ENCODE results near the gene PSAPL1. TPM values are rescaled to one million over a fixed set of nuclear protein-coding genes. Genes with fewer than 3 reads are reported as not detected.

PSAPL1 gene
- total RNA-seq, 2 experiments from 2014 or later, result not detected

DNA sequence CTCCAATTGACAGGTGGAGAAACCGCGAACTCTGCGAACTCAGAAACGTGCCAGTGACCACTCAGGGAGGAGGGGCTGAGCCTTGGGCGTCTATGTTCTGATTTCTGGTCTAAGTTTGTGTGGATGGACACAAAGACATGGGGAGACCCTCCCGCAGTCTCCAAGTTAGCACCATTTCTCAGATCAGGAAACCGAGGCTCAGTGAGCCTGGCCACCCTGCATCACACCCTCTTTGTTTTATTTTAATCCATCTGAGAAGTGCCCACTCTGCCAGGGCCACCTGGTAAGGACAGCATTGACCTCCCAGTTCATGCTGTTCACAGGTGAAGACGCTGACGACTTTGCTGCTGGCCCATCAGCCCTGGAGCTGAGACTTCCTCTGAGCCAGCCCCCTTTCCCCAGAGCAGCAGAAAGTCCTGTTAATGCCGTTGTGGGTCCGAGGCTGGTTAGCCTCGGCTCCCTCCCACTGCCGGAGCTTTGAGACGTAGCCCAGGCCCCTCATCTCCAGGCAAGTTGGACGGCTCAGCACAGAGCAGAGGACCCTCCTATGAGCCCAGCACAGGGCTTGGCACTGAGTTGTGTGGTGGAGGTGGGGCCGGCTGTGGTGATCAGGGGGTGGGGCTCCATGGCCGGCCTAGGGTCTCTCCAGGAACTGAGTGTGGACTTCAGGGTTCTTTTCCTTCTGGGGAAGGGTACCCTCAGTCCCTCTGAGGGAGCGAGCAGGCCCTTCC, 43.7 kb downstream of the PSAPL1 start:
- no peak overlapping the region for H3K4me3 Mint-ChIP-seq
- no peaks in the 10 kb centered on the region for H3K4me1 Mint-ChIP-seq
- no peaks in the 10 kb centered on the region for H3K27me3 Mint-ChIP-seq
- peaks cover 11% of the 10 kb centered on the region for H3K9me3 Mint-ChIP-seq
- DNase-seq, result no peak
- H3K36me3 Mint-ChIP-seq (ENCODE audit: low read depth), result peaks cover 2% of the 10 kb centered on the region
- ChIA-PET CTCF (no interaction called here), POLR2A (no interaction called here)
- no peak overlapping the region for H3K27ac Mint-ChIP-seq

DNA sequence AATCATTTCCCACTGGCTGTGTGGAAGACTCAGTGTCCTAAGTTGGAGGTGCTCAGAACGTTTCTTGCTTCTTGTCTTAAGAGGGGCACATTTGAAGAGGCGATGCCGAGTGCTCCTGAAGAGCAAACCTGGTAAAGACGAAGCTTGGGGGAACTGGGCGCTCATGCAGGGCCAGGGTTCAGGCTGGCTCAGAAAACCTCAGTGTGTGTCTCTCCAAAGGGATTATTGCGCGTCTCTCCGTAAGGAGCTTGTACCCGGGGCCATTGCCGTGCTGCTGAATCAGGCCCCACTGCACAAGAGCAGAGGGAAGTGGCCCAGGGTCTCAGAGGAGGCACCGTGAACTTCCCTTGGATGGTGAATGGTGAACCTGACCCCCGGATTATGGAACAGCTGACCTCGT, 44.4 kb downstream of the PSAPL1 start:
- Mint-ChIP-seq H3K27ac (no peak overlapping the region), H3K27me3 (no peaks in the 10 kb centered on the region), H3K36me3 (ENCODE audit: low read depth) (peaks cover 2% of the 10 kb centered on the region), H3K4me1 (no peaks in the 10 kb centered on the region), H3K4me3 (no peak overlapping the region), H3K9me3 (peaks cover 14% of the 10 kb centered on the region)
- CTCF ChIA-PET, result no interaction called here
- DNase-seq, result no peak
- POLR2A ChIA-PET, result no interaction called here

DNA sequence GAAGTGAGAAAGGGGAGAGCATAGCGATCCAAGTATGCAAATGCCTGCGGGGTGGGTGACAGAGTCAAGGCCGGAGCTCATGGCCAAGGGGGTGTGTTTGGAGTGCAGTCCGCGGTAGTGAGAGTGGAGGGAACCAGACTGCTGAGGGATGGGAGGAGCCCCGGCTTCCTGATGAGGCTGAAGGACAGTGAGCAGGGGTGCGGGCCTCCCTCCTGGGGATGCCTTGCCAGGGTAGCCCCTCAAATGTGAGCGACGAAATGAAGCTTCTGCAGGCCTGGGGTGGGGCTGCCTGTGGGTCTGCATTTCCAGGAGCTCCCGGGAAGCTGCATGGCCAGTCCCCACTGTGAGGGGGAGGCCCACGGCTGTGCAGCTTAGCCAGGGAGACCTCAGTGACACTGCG, 45.0 kb downstream of the PSAPL1 start:
- CTCF ChIA-PET, result no interaction called here
- DNase-seq, result no peak
- Mint-ChIP-seq H3K27me3 (no peaks in the 10 kb centered on the region), H3K27ac (no peak overlapping the region), H3K9me3 (peaks cover 14% of the 10 kb centered on the region), H3K36me3 (ENCODE audit: low read depth) (peaks cover 2% of the 10 kb centered on the region), H3K4me1 (no peaks in the 10 kb centered on the region), H3K4me3 (no peak overlapping the region)
- POLR2A ChIA-PET, result no interaction called here

DNA sequence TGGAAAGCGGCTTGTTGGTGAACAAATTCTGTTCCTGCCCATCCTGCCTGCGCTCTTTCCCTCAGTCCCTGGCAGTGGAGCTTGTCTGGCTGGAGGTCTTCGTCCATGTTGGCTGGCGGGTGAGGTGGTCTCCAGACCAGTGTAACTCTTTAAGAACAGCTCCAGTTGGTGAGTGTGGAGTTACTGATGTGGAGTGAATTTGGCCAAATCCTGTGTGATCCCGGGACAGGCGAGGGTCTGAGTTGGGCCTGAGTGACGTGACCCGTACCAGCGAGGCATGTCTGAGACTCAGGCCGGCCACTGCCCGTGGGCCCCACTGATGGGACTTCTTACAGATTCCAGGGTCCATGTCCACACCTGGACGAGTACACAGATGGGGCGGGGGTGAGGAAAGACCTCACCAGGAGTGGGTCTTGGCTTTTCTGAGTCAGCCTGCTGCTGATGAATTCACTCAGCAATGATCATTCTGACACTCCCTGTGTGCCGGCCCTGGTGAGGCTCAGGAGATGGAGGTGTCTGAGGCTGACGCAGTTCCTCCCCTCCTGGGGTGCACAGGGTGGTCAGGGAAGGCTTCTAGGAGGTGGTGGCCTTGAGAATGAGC, 45.5 kb downstream of the PSAPL1 start:
- Mint-ChIP-seq H3K27me3 (no peaks in the 10 kb centered on the region), H3K4me3 (no peak overlapping the region), H3K27ac (no peak overlapping the region), H3K9me3 (peaks cover 14% of the 10 kb centered on the region), H3K36me3 (ENCODE audit: low read depth) (peaks cover 2% of the 10 kb centered on the region), H3K4me1 (no peaks in the 10 kb centered on the region)
- no peak for DNase-seq
- ChIA-PET POLR2A (no interaction called here), CTCF (no interaction called here)

DNA sequence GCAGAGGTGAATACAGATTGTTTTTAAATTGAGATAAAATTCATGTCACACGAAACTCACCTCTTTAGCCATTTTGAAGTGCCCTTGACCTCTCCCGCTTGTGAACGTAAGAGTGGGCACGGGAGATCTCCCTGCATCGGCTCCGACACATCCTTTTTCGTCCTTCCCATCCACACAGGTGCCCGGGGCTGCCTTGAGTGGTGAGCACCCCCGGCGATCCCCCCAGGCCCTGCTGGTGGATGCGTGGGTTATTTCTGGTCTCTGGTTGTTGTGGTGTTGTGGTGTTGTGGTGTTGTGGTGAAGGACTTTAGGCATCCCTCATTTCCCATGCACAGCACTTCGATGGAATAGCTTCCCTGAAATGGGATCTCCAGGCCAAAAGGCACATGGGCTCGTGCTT, 46.1 kb downstream of the PSAPL1 start:
- H3K4me3 Mint-ChIP-seq, result no peak overlapping the region
- ChIA-PET POLR2A (no interaction called here), CTCF (no interaction called here)
- peaks cover 2% of the 10 kb centered on the region for H3K36me3 Mint-ChIP-seq (ENCODE audit: low read depth)
- H3K27me3 Mint-ChIP-seq, result no peaks in the 10 kb centered on the region
- no peak overlapping the region for H3K27ac Mint-ChIP-seq
- no peaks in the 10 kb centered on the region for H3K4me1 Mint-ChIP-seq
- DNase-seq, result no peak
- peaks cover 14% of the 10 kb centered on the region for H3K9me3 Mint-ChIP-seq

DNA sequence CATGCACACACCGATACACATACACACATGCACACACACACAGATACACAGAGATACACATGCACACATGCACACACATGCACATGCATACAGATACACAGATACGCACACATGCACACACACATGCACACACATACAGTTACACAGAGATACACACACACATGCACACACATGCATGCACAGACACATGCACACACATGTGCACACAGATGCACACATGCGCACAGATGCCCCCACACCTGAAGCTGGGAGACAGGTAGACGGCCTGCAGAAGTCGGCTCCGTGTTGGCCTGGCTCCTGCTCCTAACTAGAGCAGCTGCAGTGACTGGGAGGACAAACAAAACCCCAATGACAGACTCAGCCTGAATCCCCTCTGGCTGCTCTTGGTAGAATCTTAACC, 46.8 kb downstream of the PSAPL1 start:
- Mint-ChIP-seq H3K4me1 (no peaks in the 10 kb centered on the region), H3K4me3 (no peak overlapping the region), H3K9me3 (peaks cover 14% of the 10 kb centered on the region), H3K36me3 (ENCODE audit: low read depth) (peaks cover 2% of the 10 kb centered on the region), H3K27ac (no peak overlapping the region), H3K27me3 (no peaks in the 10 kb centered on the region)
- ChIA-PET CTCF (no interaction called here), POLR2A (no interaction called here)
- DNase-seq, result no peak

DNA sequence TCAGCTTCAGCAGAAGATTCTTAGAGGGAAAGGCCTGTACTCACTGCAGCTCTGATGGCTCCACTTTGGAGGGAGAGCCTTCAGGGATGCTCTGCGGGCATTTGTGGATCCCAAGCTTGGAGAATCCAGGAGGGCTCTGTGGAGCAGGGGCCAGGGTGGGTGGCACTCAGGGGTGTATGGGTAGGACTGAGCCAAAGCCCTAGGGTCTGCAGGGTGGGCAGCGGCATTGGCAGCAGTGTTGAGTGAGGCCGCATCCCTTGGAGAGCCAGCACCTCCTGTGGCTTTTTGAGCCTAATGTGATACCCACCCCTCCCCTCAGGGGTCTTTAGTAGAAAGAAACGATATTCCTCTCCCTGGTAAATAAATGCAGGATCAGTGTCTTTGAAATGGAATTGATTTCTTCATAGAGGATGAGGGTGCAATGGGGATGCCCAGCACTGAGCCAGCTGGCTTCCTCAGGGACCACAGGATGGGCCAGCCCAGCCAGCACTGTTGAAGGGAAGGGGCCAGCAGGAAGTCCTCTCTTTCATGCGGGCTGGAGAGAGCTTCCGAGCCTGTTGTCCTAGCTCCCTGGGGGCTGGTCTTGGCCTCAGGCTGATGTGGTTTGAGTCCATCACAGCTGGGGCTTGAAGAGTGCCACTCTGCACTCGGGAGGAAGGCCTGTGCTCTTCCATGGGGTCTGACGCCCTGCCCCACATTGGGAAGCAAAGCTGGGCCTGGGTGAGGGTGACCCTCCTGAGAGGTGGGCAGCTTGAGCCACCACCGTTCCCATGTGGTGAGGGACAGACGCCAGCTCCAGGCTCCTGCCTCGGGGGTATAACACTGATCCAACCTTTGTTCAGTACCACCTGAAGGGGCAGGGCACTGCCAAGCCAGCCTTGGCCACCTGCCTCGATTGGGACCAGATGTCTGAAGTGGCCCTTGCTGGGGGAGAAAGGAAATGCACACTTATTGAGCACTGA, 49.5 kb downstream of the PSAPL1 start:
- Mint-ChIP-seq H3K4me3 (no peak overlapping the region), H3K9me3 (peaks cover 14% of the 10 kb centered on the region), H3K27ac (no peak overlapping the region), H3K4me1 (no peaks in the 10 kb centered on the region), H3K27me3 (no peaks in the 10 kb centered on the region), H3K36me3 (ENCODE audit: low read depth) (peaks cover 2% of the 10 kb centered on the region)
- CTCF ChIA-PET, result no interaction called here
- POLR2A ChIA-PET, result no interaction called here
- no peak for DNase-seq

DNA sequence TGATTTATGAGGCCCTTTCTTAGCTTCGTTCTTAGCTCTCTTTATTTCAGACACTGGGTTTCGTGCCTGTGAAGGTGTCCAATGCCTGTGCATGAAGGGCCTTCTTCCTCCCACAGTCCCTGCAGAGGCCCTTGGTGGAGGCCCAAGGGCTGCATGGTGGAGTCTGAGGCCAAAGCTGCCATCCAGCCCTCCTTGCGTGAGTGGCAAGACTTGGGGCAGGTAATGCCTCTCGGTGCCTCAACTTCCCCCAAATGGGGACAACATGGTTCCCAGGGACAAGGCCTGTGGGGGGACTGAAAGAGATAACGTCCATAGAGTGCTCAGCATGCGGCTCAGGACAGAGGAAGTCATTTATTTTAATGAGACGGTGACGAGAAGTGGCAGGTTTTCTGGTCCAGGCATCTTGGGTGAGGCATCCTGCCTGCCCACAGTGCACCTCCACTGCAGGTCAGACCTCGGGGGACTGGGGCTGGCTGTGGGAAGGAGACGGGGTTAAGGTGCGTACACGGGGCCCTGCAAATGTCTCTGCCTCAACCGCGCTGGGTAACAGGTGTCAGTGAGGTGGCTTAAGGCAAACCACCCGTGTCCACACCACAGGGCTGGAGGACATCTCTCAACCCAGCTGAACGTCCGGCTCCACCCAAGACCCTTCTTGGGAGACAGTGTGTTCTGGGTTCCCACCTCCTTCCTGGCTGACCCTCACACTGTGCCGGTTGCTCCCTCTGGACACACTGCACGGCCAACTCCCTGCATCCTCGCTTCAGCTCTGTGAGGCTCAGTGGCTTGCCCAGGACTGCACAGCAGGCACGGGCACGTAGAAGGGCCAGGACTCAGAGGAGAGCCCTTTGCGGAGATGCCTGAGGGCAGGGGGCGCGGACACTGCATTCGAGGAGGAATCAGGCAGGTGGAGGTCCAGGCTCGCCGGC, 50.5 kb downstream of the PSAPL1 start:
- Mint-ChIP-seq H3K9me3 (peaks cover 14% of the 10 kb centered on the region), H3K4me1 (no peaks in the 10 kb centered on the region), H3K36me3 (ENCODE audit: low read depth) (peaks cover 2% of the 10 kb centered on the region), H3K27me3 (no peaks in the 10 kb centered on the region), H3K27ac (no peak overlapping the region), H3K4me3 (no peak overlapping the region)
- POLR2A ChIA-PET, result no interaction called here
- DNase-seq, result no peak
- CTCF ChIA-PET, result no interaction called here

DNA sequence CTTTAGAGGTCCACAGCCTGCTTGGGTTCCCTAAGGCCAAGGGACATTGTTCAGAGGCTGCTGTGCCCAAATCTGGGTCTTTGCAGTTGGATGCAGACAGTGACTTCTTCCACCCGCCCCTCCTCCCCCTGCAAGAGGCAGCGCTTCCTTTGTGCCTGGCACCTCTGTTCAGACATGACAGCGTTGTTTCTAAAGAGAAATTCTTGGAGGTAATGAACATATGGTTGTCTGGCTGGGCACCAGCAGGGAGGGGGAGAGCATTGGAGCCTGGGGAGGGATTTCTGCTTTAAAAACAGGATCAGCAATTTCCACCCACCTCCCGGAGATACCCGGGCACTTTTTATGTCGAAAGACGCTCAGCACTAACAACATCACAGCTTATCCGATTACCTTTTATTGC, 51.5 kb downstream of the PSAPL1 start:
- ChIA-PET POLR2A (no interaction called here), CTCF (no interaction called here)
- DNase-seq, result no peak
- no peaks in the 10 kb centered on the region for H3K4me1 Mint-ChIP-seq
- peaks cover 11% of the 10 kb centered on the region for H3K9me3 Mint-ChIP-seq
- H3K4me3 Mint-ChIP-seq, result no peak overlapping the region
- no peaks in the 10 kb centered on the region for H3K27me3 Mint-ChIP-seq
- H3K27ac Mint-ChIP-seq, result no peak overlapping the region
- no peaks in the 10 kb centered on the region for H3K36me3 Mint-ChIP-seq (ENCODE audit: low read depth)

DNA sequence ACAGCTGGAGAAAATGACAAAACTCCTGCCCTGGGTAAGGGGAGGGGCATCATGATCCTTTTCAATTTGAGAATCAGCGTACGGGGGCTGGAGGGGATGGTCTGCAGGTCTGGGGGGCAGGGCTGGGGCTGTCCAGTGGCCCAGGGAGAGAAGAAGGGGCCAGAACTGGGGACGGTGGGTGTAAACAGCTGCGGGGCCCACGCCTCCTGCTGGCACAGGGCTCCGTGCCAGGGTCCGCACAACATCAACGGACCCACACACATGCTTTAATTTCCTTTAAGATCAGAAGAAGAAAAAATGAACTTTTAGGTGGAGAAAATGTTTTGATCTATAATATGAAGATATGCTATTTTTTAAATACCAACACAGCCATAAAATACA, 52.1 kb downstream of the PSAPL1 start:
- POLR2A ChIA-PET, result no interaction called here
- H3K4me3 Mint-ChIP-seq, result no peak overlapping the region
- H3K36me3 Mint-ChIP-seq (ENCODE audit: low read depth), result no peaks in the 10 kb centered on the region
- H3K27ac Mint-ChIP-seq, result no peak overlapping the region
- H3K4me1 Mint-ChIP-seq, result no peaks in the 10 kb centered on the region
- DNase-seq, result no peak
- H3K9me3 Mint-ChIP-seq, result peaks cover 12% of the 10 kb centered on the region
- peaks cover 4% of the 10 kb centered on the region for H3K27me3 Mint-ChIP-seq
- CTCF ChIA-PET, result no interaction called here

DNA sequence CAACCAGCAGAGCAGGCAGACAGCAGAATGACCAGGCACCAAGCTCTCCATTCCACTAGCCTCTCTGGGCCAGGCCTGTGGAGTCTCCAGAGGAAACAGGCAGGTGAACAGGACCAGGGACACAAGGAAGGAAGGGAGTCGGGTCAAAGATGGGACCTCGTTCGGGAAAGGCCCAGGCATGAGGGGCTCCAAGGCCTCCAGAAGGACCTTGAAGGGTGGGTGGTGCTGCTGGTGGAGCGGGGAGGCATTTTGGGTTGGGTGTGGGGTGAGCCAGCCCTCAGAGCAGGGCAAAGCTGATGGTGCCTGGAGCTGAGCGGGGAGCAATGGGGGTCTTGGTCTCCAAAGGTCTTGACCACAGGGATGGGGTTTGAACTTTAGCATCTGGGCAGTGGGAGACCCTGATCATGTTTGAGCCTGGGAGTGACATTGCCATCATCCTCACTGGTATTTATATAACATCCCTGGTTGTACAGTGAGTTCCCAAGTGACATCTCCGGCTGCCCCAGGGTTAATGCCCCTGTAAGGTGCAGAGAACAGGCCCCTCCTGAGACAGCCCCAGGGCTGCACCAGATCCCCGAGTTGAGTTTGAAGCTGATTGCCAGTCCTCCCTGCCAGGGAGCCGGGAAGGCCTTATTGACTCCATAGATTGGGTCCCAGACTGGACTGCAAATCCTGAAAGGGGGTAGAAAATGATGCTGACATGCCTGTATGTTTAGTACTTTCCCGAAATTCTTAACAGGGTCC, 52.7 kb downstream of the PSAPL1 start:
- Mint-ChIP-seq H3K27me3 (peaks cover 7% of the 10 kb centered on the region), H3K4me3 (no peak overlapping the region), H3K4me1 (no peaks in the 10 kb centered on the region), H3K9me3 (peaks cover 10% of the 10 kb centered on the region), H3K36me3 (ENCODE audit: low read depth) (no peaks in the 10 kb centered on the region), H3K27ac (no peak overlapping the region)
- DNase-seq, result no peak
- ChIA-PET CTCF (no interaction called here), POLR2A (no interaction called here)

DNA sequence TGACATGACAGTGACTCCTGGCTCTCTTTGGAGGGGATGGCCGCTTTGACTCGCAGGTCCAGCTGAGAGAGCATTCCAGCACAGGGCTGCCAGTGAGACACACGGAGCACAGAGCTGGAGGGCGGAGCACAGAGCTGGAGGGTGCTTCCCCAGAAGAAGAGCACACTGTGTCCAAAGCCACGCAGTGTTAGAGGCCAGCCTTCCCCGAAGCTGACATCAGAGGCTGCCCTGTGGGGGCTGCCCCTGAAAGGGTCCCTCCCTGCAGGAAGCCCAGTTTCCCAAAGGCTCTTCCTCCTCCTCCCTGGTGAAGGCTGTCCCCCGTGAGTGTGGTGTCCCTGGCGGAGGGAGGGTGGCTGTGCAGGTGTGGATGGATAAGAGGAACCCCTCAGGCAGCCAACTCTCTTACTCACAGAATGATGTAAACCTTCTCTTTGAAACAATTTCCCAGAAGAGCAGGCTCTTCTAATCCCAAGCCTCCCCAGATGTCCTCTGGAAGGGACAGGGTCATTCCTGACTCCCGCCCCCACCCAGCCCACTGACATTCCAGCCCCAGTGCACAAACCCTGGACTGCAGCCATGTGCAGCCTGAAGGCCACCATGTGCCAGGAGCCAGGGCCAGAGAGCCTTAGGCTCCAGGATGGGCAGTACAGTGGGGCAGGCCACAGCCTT, 53.4 kb downstream of the PSAPL1 start:
- no peak overlapping the region for H3K4me3 Mint-ChIP-seq
- H3K36me3 Mint-ChIP-seq (ENCODE audit: low read depth), result no peaks in the 10 kb centered on the region
- no peak overlapping the region for H3K27ac Mint-ChIP-seq
- POLR2A ChIA-PET, result no interaction called here
- CTCF ChIA-PET, result no interaction called here
- peaks cover 7% of the 10 kb centered on the region for H3K27me3 Mint-ChIP-seq
- DNase-seq, result no peak
- H3K9me3 Mint-ChIP-seq, result peaks cover 10% of the 10 kb centered on the region
- no peaks in the 10 kb centered on the region for H3K4me1 Mint-ChIP-seq

All from activated CD4-positive, alpha-beta T cell treated with anti-CD3 and anti-CD28 coated beads, Interleukin-2, amount 10 ng/mL, durations not matched to agents 7 days and 5 days (primary cell).